Fibroblast of skin of scalp (primary cell): ENCODE results near the gene PCDHGC3. TPM values are rescaled to one million over a fixed set of nuclear protein-coding genes. Genes with fewer than 3 reads are reported as not detected.
"Not testable (repeated sequence)": the region's sequence is repeated elsewhere in the genome, so short reads cannot be mapped to it uniquely, and the experiment has no call there.

Experiments
- DNase-seq: peaks from one replicate; pipeline ENCODE4 v3.0.0-alpha.2; 2013
- polyA plus RNA-seq, 2 experiments: library from polyadenylated mRNA; unstranded; fragments of 120-200 nt; gene quantifications; one replicate each; pipeline ENCODE4 v1.2.1, GENCODE V29; 2013; ENCODE audit not compliant: insufficient read length in 2 of 2

Gene PCDHGC3
- polyA plus RNA-seq (2013, experiment 1 of 2; ENCODE audit: insufficient read length), result 151 TPM
- 152 TPM for polyA plus RNA-seq (2013, experiment 2 of 2; ENCODE audit: insufficient read length)

DNA sequence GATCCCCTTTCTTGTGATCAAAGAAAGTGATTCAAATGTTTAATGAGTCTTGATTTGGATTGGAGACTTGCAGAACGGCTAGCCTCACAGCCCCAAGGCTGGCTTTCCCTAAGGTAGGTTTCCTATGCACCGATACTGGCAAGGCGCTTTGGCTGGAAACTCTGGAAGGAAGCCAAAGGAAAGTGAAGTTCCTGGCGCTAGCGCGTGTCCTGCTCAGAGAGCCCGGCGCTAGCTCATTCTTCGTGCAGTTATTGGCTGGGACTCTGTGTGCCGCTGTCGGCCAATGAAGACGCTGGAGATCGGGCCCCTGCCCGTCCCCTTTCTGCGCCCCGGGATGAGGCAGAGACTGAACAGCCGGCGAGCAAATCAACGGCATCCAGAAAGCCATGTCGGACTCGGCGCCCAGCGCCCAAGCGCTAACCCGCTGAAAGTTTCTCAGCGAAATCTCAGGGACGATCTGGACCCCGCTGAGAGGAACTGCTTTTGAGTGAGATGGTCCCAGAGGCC, at the start of gene PCDHGC3:
Gene PCDHGC3 (plus strand): TSS at position 342 of the 507 bp plus-strand sequence. CDS start 151 bp downstream, at position 493.
- peak; percentile 97 for DNase-seq

DNA sequence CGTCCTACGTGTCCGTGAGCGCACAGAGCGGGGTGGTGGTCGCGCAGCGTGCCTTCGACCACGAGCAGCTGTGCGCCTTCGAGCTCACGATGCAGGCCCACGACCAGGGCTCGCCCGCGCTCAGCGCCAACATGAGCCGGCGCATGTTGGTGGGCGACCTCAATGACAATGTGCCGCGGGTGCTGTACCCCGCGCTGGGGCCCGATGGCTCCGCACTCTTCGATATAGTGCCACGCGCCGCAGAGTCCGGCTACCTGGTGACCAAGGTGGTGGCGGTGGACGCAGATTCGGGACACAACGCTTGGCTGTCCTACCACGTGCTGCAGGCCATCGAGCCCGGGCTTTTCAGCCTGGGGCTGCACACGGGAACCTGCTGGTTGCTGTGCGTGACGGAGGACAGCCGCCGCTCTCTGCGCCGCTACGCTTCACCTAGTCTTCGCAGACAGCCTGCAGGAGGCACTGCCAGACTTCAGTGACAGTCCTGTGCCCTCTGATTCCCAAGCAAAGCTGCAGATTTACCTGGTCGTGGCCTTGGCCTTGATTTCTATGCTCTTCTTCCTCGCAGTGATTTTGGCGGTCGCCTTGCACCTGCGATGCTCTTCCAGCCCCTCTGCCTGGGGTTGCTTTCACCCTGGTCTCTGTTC, 47.9 kb upstream of the PCDHGC3 start:
- no peak for DNase-seq

DNA sequence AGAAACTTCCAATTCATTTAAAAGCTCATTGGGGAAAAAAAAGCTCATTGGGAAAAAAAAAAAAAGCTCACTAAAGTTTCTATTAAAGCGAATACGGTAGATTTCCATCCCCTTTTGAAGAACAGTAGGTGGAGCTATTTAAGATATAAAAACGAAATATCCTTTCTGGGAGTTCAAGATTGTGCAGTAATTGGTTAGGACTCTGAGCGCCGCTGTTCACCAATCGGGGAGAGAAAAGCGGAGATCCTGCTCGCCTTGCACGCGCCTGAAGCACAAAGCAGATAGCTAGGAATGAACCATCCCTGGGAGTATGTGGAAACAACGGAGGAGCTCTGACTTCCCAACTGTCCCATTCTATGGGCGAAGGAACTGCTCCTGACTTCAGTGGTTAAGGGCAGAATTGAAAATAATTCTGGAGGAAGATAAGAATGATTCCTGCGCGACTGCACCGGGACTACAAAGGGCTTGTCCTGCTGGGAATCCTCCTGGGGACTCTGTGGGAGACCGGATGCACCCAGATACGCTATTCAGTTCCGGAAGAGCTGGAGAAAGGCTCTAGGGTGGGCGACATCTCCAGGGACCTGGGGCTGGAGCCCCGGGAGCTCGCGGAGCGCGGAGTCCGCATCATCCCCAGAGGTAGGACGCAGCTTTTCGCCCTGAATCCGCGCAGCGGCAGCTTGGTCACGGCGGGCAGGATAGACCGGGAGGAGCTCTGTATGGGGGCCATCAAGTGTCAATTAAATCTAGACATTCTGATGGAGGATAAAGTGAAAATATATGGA, 45.2 kb upstream of the PCDHGC3 start, which contains the start of gene PCDHGA12:
Gene PCDHGA12 (plus strand): TSS at position 176 of the 782 bp plus-strand sequence. CDS start 253 bp downstream, at position 429.
- DNase-seq, result peak; percentile 91

DNA sequence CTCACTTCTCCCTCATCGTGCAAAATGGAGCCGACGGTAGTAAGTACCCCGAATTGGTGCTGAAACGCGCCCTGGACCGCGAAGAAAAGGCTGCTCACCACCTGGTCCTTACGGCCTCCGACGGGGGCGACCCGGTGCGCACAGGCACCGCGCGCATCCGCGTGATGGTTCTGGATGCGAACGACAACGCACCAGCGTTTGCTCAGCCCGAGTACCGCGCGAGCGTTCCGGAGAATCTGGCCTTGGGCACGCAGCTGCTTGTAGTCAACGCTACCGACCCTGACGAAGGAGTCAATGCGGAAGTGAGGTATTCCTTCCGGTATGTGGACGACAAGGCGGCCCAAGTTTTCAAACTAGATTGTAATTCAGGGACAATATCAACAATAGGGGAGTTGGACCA, 44.5 kb upstream of the PCDHGC3 start:
- peak; percentile 32 for DNase-seq

DNA sequence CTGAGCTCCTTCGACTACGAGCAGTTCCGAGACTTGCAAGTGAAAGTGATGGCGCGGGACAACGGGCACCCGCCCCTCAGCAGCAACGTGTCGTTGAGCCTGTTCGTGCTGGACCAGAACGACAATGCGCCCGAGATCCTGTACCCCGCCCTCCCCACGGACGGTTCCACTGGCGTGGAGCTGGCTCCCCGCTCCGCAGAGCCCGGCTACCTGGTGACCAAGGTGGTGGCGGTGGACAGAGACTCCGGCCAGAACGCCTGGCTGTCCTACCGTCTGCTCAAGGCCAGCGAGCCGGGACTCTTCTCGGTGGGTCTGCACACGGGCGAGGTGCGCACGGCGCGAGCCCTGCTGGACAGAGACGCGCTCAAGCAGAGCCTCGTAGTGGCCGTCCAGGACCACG, 43.5 kb upstream of the PCDHGC3 start:
- DNase-seq, result not testable (repeated sequence)

DNA sequence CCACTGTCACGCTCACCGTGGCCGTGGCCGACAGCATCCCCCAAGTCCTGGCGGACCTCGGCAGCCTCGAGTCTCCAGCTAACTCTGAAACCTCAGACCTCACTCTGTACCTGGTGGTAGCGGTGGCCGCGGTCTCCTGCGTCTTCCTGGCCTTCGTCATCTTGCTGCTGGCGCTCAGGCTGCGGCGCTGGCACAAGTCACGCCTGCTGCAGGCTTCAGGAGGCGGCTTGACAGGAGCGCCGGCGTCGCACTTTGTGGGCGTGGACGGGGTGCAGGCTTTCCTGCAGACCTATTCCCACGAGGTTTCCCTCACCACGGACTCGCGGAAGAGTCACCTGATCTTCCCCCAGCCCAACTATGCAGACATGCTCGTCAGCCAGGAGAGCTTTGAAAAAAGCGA, 43.0 kb upstream of the PCDHGC3 start:
- DNase-seq, result not testable (repeated sequence)

DNA sequence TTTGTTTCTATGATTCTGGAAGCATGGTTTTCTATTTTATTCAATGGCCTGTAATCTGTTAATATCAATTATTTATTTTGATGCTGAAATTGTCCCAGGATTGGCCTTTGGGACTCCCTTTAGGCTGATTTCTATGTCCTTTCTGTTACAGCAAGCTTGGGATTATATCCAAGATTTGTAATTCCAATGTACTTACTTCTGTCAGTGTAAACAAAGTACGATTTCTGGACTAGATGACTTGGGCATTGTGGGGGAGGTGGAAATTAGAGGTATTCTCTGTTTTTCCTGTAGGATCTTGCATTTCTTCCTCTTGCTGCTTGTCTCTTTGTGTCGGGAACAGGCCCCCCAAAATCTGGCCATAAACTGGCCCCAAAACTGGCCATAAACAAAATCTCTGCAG, 41.8 kb upstream of the PCDHGC3 start:
- peak; percentile 27 for DNase-seq

DNA sequence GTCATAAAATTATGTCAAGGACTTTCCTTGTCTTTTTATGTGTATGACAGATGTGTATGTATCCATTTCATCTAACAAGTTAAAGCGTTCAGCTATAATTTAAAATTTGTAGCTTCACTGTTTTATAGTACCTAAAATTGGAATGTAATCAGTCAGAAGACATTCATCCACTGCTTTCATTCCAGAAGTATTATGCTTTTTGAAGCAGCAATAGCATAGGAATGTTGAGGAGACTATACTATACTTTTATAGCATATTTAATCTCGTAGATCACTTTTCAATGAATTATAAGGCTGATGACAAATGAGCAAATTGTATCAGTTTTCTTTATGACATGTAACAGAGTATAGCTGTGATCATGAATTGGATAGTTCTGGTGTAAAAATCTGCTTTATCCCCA, 38.5 kb upstream of the PCDHGC3 start:
- peak; percentile 56 for DNase-seq

DNA sequence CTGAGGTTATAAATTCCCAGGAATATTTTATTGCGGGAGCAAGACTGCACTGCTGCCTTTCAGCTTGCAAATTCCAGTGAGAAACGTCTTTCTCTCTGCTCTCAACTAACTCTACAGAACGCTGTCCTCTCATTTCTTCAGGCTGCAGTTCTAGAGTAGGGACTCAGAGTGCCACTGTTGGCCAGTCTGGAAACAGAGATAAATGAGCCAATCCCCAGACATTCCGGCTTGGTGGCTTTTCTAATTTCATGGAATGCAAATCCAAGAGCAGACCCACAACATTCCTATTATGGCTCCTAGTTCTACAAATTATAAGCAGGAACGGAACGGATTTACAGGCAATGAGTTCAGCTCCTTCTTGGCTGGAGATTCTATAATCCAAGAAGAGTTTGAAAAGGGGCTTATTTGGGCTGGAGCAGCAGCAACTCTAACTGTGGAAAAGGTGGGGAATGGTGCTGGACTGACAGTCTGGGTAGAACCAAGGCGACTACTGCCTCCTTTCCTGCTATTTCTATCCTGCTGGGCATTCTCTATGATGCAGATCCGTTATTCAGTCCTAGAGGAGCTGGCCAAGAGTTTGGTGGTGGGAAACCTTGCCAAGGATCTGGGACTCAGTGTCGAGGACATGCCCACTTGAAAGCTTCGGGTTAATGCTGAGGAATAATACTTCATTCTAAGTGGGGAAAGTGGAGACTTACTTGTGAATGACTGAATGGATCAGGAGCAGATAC, 36.2 kb upstream of the PCDHGC3 start:
- DNase-seq, result peak; percentile 69

DNA sequence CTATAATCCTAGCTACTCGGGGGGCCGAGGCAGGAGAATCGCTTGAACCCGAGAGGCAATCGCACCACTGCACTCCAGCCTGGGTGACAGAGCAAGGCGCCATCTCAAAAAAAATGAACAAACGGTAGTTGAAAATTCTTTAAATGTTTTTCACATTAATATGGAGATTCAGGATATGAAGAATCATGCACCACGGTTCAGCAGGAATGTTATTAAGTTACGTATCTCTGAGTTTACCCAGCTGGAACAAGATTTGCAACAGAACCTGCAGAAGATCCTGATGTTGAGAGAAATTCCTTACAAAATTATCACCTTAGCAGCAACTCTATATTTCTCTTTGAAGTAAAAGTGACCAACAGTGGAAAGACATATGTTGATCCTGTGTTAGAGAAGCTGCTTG, 35.4 kb upstream of the PCDHGC3 start:
- no peak for DNase-seq

DNA sequence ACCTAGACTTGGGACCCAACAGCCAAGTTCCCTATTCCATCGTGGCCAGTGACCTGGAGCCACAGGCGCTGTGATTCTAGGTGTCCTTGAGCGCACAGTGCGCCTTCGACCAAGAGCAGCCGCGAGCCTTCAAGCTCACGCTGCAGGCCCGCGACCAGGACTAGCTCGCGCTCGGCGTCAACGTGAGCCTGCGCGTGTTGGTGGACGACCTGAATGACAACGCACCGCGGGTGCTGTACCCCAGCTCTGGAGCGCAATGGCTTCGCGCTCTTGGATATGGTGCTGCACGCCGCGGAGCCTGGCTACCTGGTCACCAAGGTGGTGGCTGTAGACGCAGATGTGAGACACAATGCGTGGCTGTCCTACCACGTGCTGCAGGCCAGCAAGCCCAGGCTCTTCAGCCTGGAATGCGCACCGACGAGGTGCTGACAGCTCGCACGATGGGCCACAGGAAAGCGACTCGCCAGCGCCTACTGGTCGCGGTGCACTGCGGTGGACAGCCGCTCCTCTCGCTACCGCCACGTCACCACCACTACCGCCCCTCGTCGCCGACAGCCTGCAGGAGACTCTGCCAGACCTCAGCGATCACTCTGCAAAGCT, 34.1 kb upstream of the PCDHGC3 start:
- DNase-seq, result no peak

DNA sequence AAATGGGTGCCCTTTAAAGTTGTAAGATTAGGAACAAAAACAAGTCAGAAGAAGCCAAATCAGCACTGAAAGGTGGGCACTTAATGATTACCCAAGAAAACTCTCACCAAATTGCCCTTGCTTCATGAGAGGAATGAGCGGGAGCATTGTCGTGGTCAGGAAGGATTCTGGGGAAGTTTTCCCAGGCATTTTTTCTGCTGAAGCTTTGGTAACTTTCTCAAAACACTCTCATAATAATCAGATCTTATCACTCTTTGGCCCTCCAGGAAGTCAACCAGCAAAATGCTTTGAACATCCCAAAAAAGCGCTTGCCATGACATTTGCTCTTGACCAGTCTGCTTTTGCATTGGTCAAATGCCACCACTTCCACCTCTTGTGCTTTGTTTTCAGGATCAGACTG, 10.4 kb upstream of the PCDHGC3 start:
- DNase-seq, result peak; percentile 53

DNA sequence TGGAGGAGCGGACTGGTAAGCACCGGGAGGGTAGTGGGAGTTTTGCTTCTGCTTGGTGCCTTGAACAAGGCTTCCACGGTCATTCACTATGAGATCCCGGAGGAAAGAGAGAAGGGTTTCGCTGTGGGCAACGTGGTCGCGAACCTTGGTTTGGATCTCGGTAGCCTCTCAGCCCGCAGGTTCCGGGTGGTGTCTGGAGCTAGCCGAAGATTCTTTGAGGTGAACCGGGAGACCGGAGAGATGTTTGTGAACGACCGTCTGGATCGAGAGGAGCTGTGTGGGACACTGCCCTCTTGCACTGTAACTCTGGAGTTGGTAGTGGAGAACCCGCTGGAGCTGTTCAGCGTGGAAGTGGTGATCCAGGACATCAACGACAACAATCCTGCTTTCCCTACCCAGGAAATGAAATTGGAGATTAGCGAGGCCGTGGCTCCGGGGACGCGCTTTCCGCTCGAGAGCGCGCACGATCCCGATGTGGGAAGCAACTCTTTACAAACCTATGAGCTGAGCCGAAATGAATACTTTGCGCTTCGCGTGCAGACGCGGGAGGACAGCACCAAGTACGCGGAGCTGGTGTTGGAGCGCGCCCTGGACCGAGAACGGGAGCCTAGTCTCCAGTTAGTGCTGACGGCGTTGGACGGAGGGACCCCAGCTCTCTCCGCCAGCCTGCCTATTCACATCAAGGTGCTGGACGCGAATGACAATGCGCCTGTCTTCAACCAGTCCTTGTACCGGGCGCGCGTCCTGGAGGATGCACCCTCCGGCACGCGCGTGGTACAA, 556 bp downstream of the PCDHGC3 start:
- DNase-seq, result peak; percentile 80

DNA sequence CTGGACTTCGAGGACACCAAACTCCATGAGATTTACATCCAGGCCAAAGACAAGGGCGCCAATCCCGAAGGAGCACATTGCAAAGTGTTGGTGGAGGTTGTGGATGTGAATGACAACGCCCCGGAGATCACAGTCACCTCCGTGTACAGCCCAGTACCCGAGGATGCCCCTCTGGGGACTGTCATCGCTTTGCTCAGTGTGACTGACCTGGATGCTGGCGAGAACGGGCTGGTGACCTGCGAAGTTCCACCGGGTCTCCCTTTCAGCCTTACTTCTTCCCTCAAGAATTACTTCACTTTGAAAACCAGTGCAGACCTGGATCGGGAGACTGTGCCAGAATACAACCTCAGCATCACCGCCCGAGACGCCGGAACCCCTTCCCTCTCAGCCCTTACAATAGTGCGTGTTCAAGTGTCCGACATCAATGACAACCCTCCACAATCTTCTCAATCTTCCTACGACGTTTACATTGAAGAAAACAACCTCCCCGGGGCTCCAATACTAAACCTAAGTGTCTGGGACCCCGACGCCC, 1.3 kb downstream of the PCDHGC3 start:
- no peak for DNase-seq

DNA sequence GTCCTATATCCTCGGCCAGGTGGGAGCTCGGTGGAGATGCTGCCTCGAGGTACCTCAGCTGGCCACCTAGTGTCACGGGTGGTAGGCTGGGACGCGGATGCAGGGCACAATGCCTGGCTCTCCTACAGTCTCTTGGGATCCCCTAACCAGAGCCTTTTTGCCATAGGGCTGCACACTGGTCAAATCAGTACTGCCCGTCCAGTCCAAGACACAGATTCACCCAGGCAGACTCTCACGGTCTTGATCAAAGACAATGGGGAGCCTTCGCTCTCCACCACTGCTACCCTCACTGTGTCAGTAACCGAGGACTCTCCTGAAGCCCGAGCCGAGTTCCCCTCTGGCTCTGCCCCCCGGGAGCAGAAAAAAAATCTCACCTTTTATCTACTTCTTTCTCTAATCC, 2.0 kb downstream of the PCDHGC3 start:
- DNase-seq, result no peak

DNA sequence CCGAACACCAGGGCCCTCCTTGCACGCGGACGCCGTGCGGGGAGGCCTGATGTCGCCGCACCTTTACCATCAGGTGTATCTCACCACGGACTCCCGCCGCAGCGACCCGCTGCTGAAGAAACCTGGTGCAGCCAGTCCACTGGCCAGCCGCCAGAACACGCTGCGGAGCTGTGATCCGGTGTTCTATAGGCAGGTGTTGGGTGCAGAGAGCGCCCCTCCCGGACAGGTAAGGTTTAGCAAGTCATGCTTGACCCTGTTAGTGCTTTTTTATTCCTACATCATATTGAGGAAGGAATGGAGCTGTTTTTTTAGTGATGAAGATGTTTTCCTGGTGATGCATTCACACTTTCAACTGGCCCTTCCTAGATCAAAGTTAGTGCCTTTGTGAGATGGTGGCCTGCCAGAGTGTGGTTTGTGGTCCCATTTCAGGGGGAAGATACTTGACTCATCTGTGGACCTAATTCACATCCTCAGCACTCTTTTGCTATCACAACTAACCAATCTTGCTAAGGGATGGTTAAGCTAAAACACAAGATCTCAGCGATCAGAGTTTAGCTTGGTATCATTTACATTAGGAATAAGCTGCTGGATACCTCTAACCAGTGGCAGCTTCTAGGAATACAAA, 2.7 kb downstream of the PCDHGC3 start:
- DNase-seq, result peak; percentile 57

DNA sequence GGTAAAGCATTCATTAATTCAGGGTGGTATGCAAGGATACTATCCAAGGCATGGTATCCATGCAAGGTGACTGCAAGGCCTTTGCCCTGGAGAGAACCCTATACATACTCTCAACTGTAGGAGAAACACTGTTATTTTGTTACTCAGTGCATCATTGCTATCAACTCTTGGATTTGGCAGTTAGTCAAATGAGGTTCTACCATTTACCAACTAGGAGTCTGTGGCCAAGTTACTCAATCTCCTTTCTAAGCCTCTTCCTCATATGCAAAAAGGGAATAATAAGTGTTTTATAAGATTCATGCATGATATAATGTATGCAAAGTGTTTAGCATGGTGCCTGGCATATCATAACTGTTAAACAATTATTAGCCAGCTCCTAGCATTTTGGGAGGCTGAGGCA, 4.0 kb downstream of the PCDHGC3 start:
- no peak for DNase-seq

DNA sequence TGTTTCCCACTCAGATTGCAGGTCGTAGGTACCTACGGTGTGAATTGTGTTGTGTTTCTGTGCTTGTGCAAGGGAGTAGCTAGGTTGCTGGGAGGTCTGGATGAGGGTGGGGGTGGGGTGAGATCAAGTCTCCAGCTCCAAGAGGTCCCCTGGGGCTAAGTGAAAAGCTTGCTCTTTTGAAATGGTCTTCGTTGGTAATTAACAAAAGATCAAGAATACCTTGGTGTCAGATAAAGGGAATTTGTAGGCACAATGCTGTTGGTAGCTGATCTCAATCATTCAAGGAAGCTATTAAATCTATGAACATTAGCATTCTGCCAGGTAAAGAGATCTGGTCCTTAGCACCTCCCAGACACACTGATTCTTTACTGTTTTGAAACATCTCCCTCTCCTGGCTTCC, 8.1 kb downstream of the PCDHGC3 start:
- no peak for DNase-seq

DNA sequence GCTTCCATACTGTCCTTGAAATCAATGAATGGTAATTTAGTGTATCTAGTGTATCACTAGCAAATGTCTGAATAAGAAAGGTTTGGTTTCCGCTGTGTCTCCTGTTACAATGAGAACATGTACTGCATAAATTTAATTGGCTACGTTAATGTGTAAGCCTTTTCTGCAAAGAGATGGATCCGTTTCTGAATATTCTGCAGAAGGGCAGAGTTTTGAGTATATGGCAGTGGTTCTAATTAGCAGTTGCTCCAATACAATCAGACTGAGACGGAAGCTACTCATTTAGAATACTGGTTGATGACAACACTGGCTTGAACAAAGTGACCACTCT, 8.5 kb downstream of the PCDHGC3 start:
- DNase-seq, result no peak

DNA sequence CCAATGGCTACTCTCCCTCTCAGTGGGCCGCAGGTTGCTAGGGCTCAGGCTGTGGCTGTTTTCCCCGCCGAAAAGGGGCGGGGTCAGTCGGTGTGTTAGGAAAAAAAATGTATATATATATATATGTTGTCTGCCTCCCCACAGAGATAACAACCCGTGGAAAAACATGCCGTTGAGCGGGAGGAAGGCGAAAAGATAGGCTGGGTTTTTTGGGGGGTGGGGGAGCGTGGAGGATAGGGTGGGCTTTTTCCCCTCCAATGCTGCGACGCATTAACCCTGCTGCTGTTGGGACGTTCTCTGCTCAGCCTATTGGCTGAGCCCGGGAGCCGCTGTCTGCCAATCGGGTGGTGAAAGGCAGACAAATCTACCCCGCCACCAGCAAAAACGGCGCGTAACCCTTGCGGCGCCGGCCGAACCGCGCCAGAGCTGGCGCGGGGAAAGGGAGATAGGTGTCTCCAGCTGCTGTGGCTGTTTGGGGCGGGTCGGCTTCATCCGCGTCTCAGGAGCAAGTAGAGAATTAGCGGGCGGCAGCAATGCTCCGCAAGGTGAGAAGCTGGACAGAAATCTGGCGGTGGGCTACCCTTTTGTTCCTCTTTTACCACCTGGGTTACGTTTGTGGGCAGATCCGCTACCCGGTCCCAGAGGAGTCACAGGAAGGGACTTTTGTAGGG, 9.0 kb downstream of the PCDHGC3 start, which contains the start of gene PCDHGC4:
Gene PCDHGC4 (plus strand): TSS at position 390 of the 671 bp plus-strand sequence. CDS start 144 bp downstream, at position 534.
- no peak for DNase-seq
